OCI-LY1 (cell line): Measurements from ENCODE around the gene RAB6A.

ENCODE experiments used
- H2AFZ ChIP-seq: fragments of 200-600 bp; sonication (generic), shearing (Covaris generic); 2 replicates; pipeline ENCODE4 v1.6.0; 2014; ENCODE audit warnings: antibody characterized with exemption, mild to moderate bottlenecking, low read length
- H3F3A ChIP-seq: fragments of 200-600 bp; sonication (generic), shearing (Covaris generic); 2 replicates; pipeline ENCODE4 v1.6.0; 2014; ENCODE audit warnings: mild to moderate bottlenecking, antibody characterized with exemption, low read length, moderate library complexity; ENCODE audit not compliant: insufficient read depth
- H3K27ac ChIP-seq: fragments of 200-600 bp; sonication (generic); 2 replicates; pipeline ENCODE4 v1.5.1; 2014; ENCODE audit warnings: low read length, mixed run types, mild to moderate bottlenecking, low read depth; ENCODE audit not compliant: poor library complexity, severe bottlenecking
- H3K27me3 ChIP-seq: fragments of 200-600 bp; sonication (generic); 2 replicates; pipeline ENCODE4 v1.6.0; 2014; ENCODE audit warnings: antibody characterized with exemption, mild to moderate bottlenecking, low read length, moderate library complexity; ENCODE audit not compliant: insufficient read depth
- H3K36me3 ChIP-seq: fragments of 200-600 bp; sonication (generic); 2 replicates; pipeline ENCODE4 v1.6.1; 2014; ENCODE audit warnings: mild to moderate bottlenecking, antibody characterized with exemption, low read length, moderate library complexity, mixed read lengths; ENCODE audit not compliant: insufficient read depth
- H3K4me1 ChIP-seq: fragments of 200-600 bp; sonication (generic); 2 replicates; pipeline ENCODE4 v1.5.1; 2014; ENCODE audit warnings: mild to moderate bottlenecking, low read length, moderate library complexity; ENCODE audit not compliant: insufficient read depth, severe bottlenecking
- H3K4me2 ChIP-seq: fragments of 200-600 bp; sonication (generic), shearing (Covaris generic); 2 replicates; pipeline ENCODE4 v1.6.1; 2014; ENCODE audit warnings: low read length
- H3K4me3 ChIP-seq: fragments of 200-600 bp; sonication (generic); 2 replicates; pipeline ENCODE4 v1.5.1; 2014; ENCODE audit warnings: low read length, low read depth, mild to moderate bottlenecking, mixed read lengths; ENCODE audit not compliant: poor library complexity, severe bottlenecking
- H3K79me2 ChIP-seq: fragments of 200-600 bp; shearing (Covaris generic); 2 replicates; pipeline ENCODE4 v1.6.1; 2016; ENCODE audit warnings: mixed run types, low read length, mixed read lengths; ENCODE audit not compliant: insufficient read depth
- H3K9ac ChIP-seq: fragments of 200-600 bp; sonication (generic), shearing (Covaris generic); 2 replicates; pipeline ENCODE4 v1.6.1; 2014; ENCODE audit warnings: mild to moderate bottlenecking, low read length, mixed read lengths
- H3K9me2 ChIP-seq: fragments of 200-600 bp; sonication (generic), shearing (Covaris generic); 2 replicates; pipeline ENCODE4 v1.6.1; 2014; ENCODE audit warnings: low read depth, mild to moderate bottlenecking, low read length, mixed read lengths
- H3K9me3 ChIP-seq: fragments of 200-600 bp; shearing (Covaris generic); 2 replicates; pipeline ENCODE4 v1.6.1; 2014; ENCODE audit warnings: low read length, mixed read lengths
- H4K20me1 ChIP-seq: fragments of 200-600 bp; sonication (generic), shearing (Covaris generic); 2 replicates; pipeline ENCODE4 v1.6.0; 2016; ENCODE audit warnings: mild to moderate bottlenecking, low read length; ENCODE audit not compliant: insufficient read depth
- EZH2 ChIP-seq: fragments of 200-600 bp; sonication (generic), shearing (Covaris generic); IDR thresholded peaks from 2 replicates; pipeline ENCODE4 v1.8.0; 2017; ENCODE audit warnings: borderline replicate concordance, mixed run types, mild to moderate bottlenecking, antibody characterized with exemption, low read length, moderate library complexity, mixed read lengths
- TF ChIP-seq, protein P1 (sequence below): fragments of 200-600 bp; sonication (generic), shearing (Covaris generic); IDR thresholded peaks from 2 replicates; pipeline ENCODE4 v1.5.1; 2017; ENCODE audit warnings: mild to moderate bottlenecking, antibody characterized with exemption, low read length, moderate library complexity, mixed read lengths

RAB6A gene

DNA sequence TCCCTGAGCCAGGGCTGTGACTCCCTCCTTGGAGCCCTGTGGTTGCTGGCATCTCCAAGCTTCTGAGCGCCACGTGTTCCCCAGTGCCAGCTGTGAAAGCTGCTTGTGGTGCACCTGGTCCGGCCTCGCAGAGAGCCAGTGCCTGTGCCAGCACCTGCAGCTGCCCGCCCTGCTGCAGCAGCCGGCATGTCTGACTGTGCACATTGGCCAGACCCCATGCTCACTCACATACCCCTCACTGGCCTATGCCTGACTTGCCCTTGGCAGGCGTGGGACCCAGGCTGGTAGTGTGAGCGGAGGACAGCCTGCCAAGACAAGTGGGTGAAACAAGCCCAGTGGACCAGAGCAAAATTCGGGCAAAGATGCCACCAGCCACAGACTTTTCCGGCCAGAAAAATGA, 36.6 kb upstream of the RAB6A start:
- no peaks in the 10 kb centered on the region for H3K27me3 ChIP-seq
- peaks cover 1% of the 10 kb centered on the region for H3K4me1 ChIP-seq
- TF ChIP-seq, protein P1, sequence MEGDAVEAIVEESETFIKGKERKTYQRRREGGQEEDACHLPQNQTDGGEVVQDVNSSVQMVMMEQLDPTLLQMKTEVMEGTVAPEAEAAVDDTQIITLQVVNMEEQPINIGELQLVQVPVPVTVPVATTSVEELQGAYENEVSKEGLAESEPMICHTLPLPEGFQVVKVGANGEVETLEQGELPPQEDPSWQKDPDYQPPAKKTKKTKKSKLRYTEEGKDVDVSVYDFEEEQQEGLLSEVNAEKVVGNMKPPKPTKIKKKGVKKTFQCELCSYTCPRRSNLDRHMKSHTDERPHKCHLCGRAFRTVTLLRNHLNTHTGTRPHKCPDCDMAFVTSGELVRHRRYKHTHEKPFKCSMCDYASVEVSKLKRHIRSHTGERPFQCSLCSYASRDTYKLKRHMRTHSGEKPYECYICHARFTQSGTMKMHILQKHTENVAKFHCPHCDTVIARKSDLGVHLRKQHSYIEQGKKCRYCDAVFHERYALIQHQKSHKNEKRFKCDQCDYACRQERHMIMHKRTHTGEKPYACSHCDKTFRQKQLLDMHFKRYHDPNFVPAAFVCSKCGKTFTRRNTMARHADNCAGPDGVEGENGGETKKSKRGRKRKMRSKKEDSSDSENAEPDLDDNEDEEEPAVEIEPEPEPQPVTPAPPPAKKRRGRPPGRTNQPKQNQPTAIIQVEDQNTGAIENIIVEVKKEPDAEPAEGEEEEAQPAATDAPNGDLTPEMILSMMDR, result no peak
- no peak for TF ChIP-seq EZH2
- H3K36me3 ChIP-seq, result peaks cover 4% of the 10 kb centered on the region; the same call in 1 of the 2 replicates
- no peak overlapping the region for H3K4me3 ChIP-seq
- no peak overlapping the region for H2AFZ ChIP-seq
- peaks cover 12% of the 10 kb centered on the region for H3K79me2 ChIP-seq
- H3K9me2 ChIP-seq, result no peaks in the 10 kb centered on the region
- H3K9me3 ChIP-seq, result no peaks in the 10 kb centered on the region
- no peak overlapping the region for H3K4me2 ChIP-seq
- H4K20me1 ChIP-seq, result no peaks in the 10 kb centered on the region
- H3K27ac ChIP-seq, result no peak overlapping the region
- no peaks in the 10 kb centered on the region for H3F3A ChIP-seq
- no peak overlapping the region for H3K9ac ChIP-seq

DNA sequence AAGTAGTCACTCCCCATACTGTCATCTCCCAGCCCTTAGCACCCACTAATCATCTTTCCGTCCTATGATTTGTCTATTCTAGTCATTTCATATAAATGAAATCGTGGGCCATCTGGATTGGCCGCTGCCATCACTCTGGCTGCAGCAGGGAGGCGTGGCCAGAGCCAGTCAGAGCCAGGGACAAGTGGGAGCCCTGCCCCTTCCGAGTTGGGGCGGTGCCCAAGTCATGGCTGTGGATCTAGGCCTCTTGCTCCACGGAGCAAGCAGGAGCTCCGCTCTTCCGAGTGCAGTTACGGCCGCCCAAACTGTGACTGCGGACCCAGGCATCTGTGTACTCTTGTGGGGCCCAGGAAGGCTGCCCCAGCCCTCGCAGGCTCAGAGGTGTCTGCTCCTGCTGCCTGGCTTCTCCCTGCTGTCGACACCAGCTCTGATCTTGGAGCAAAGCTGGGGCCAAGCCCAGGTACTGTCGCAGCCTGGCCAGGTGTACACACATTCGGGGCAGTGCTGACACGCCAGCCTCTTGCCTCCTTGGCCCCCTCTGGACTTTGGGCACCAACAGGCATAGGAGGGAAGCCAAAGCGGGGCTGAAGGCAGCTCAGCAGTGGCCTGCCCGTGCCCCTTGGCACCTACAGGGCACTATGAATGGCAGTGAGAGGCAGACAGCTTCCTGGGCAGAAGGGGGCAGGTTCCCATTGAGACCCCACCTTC, 35.2 kb upstream of the RAB6A start:
- Histone ChIP-seq H3K79me2 (no peaks in the 10 kb centered on the region), H3K9ac (no peak overlapping the region), H4K20me1 (no peaks in the 10 kb centered on the region), H3K4me1 (peaks cover 10% of the 10 kb centered on the region), H3K4me2 (no peak overlapping the region), H3K27me3 (no peaks in the 10 kb centered on the region), H3K27ac (no peak overlapping the region), H3K4me3 (no peak overlapping the region), H3K9me2 (no peaks in the 10 kb centered on the region), H2AFZ (no peak overlapping the region), H3K9me3 (no peaks in the 10 kb centered on the region), H3K36me3 (peaks cover 12% of the 10 kb centered on the region; the same call in 1 of the 2 replicates), H3F3A (no peaks in the 10 kb centered on the region)
- TF ChIP-seq EZH2, result no peak
- TF ChIP-seq, protein P1, result no peak

DNA sequence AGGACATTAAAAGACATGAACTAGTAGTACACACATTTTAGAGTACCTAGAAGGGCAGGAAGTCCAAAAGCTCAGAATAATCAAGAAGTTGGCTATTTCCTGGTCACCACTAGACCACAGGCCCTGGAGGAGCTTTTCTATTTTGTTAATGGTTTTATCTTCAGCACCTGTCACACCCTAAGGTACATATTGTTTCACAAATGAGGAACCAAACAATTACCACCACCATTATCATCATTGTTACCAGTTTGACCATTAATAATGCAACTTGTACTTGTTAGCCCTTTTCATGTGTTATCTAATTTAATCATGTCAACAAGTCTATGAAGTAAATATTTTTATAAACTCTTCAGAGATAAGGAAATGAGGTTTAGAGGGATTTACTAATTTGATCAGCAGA, 31.7 kb upstream of the RAB6A start:
- H3K9ac ChIP-seq, result no peak overlapping the region
- H4K20me1 ChIP-seq, result no peaks in the 10 kb centered on the region
- peak overlapping the region; percentile 9 for H3K27ac ChIP-seq
- no peak for TF ChIP-seq EZH2
- TF ChIP-seq, protein P1, result no peak
- H3K27me3 ChIP-seq, result no peaks in the 10 kb centered on the region
- peaks cover 13% of the 10 kb centered on the region for H3K79me2 ChIP-seq
- no peaks in the 10 kb centered on the region for H3F3A ChIP-seq
- H3K36me3 ChIP-seq, result peaks cover 12% of the 10 kb centered on the region; the same call in 1 of the 2 replicates
- H3K9me3 ChIP-seq, result no peaks in the 10 kb centered on the region
- peaks cover 22% of the 10 kb centered on the region for H3K4me1 ChIP-seq
- no peaks in the 10 kb centered on the region for H3K9me2 ChIP-seq
- H2AFZ ChIP-seq, result no peak overlapping the region
- no peak overlapping the region for H3K4me2 ChIP-seq
- H3K4me3 ChIP-seq, result no peak overlapping the region
